ENCODE data around the gene KCNAB1. TPM values are rescaled to one million over a fixed set of nuclear protein-coding genes. Genes with fewer than 3 reads are reported as not detected.

The KCNAB1 gene
- total and polyA plus RNA-seq, 10 of the 15 experiments (the other 5 are each of a cell fraction or from before 2014, with no cell fraction given), result 0.11 to 0.69 (median 0.43) TPM; not detected in 6

DNA sequence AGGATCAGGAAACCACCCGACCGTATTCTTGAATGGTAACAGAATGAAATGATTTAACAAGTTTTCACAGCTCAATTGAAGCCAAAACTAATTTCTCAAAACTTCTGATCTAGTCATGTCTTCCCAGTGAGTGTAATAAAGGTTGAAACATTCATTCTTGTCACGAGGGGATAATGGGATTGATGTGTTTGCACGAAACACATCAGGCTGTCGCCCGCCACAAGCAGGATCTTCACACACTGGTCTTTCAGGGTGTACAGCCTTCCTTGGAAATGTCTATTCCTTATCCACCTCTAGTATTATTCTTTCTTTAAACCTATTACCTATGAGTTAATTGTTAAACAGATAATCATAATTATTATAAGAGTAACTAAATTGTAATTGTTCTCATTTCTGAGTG lies 94.3 kb downstream of the KCNAB1 start:
- POLR2A ChIA-PET, result no interaction called here
- intact Hi-C loops (cut with micrococcal nuclease; ENCODE audit: unreplicated experiment), result no loop called here
- Histone ChIP-seq H4K20me1 (ENCODE audit: control insufficient read depth, insufficient read depth) (no peaks in the 10 kb centered on the region), H3K36me3 (ENCODE audit: control insufficient read depth in 2 of 2, insufficient read depth in 2 of 2, low read length in 1 of 2) (no peaks in the 10 kb centered on the region), H3K79me2 (ENCODE audit: control insufficient read depth, insufficient read depth, low read length) (no peaks in the 10 kb centered on the region), H3K4me1 (ENCODE audit: control insufficient read depth, insufficient read depth, low read length) (no peaks in the 10 kb centered on the region), H3K4me2 (ENCODE audit: control insufficient read depth, insufficient read depth) (no peak overlapping the region), H3K9ac (ENCODE audit: control insufficient read depth, insufficient read depth, low read length) (no peak overlapping the region), H3K27ac (ENCODE audit: control insufficient read depth, insufficient read depth) (no peak overlapping the region), H3K27me3 (replicated peaks in 1 of 2; ENCODE audit: control insufficient read depth in 2 of 2, insufficient read depth in 2 of 2, low read length in 1 of 2) (peaks cover 0 to 2% of the 10 kb centered on the region in 2 experiments; a peak in 1 of 4 replicates), H3K9me3 (replicated peaks; ENCODE audit: control insufficient read depth, insufficient read depth, low read length) (no peaks in the 10 kb centered on the region), H2AFZ (ENCODE audit: control insufficient read depth, low read depth, low read length) (no peak overlapping the region), H3K4me3 (no peak overlapping the region)
- SMC1A ChIA-PET (ENCODE audit: uncharacterized antibody, unreplicated experiment), result interaction anchor here (2.0 kb wide), 1 partner anchor 11 kb away, joined by 4 read pairs; no protein-coding TSS in a partner anchor
- WGBS (ENCODE audit: insufficient coverage, insufficient replicate concordance, low lambda C conversion rate, missing lambda C conversion rate), result 33% methylated on average over 6 of the region's 6 CpGs
- in situ Hi-C loops (cut with MboI), result no loop called here
- BruUV-seq (replicated peaks), result no TSS peak
- no peak for TF ChIP-seq SMARCA5 (IDR thresholded peaks at IDR 0.05)
- no peak for TF ChIP-seq RB1 (IDR thresholded peaks at IDR 0.05; ENCODE audit: borderline replicate concordance)
- TF ChIP-seq CHD2 (IDR thresholded peaks at IDR 0.05; ENCODE audit: borderline replicate concordance, low read depth, low read length), result no peak
- ATAC-seq (no peak), FAIRE-seq (no peak), DNase-seq (ENCODE audit: low read depth, low spot score) (no peak)
- RAD21 ChIA-PET (ENCODE audit: unreplicated experiment), result no interaction called here
- CTCF ChIA-PET, result no interaction called here

DNA sequence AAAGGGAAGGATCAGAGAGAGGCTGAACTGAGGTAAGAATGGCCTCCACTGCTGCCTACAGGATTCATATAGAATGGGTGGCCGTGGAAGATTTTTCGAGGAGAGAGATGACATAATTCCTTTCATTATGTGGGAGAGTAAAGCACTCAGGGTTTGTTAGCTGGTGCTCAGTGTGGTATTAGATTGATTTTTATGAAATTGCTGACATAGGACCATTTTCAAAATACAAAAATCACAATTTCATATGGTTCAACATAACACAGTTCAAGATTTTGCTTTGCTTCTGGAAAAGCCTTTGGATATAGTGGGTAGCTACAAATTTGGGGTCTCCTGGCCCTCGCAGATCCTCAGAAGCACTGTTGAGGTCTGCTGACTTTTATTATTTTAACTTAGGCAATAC lies 95.4 kb downstream of the KCNAB1 start:
- H3K4me3 ChIP-seq, result no peak overlapping the region
- RAD21 ChIA-PET (ENCODE audit: unreplicated experiment), result no interaction called here
- no peak overlapping the region for H3K27ac ChIP-seq (ENCODE audit: control insufficient read depth, insufficient read depth)
- H2AFZ ChIP-seq (ENCODE audit: control insufficient read depth, low read depth, low read length), result no peak overlapping the region
- FAIRE-seq, result no peak
- DNase-seq (ENCODE audit: low read depth, low spot score), result no peak
- intact Hi-C loops (cut with micrococcal nuclease; ENCODE audit: unreplicated experiment), result no loop called here
- H3K9ac ChIP-seq (ENCODE audit: control insufficient read depth, insufficient read depth, low read length), result no peak overlapping the region
- H3K36me3 ChIP-seq (ENCODE audit: control insufficient read depth in 2 of 2, insufficient read depth in 2 of 2, low read length in 1 of 2), result no peaks in the 10 kb centered on the region
- POLR2A ChIA-PET, result no interaction called here
- ATAC-seq, result no peak
- in situ Hi-C loops (cut with MboI), result no loop called here
- peaks cover 0 to 2% of the 10 kb centered on the region in 2 experiments; a peak in 1 of 4 replicates for H3K27me3 ChIP-seq (replicated peaks in 1 of 2; ENCODE audit: control insufficient read depth in 2 of 2, insufficient read depth in 2 of 2, low read length in 1 of 2)
- TF ChIP-seq RB1 (IDR thresholded peaks at IDR 0.05; ENCODE audit: borderline replicate concordance) (no peak), HDAC6 (IDR thresholded peaks at IDR 0.05; ENCODE audit: unreplicated experiment) (no peak), FOXM1 (IDR thresholded peaks at IDR 0.05; ENCODE audit: low read depth, low read length) (no peak)
- SMC1A ChIA-PET (ENCODE audit: uncharacterized antibody, unreplicated experiment), result interaction anchor here (1.5 kb wide), 1 partner anchor 63 kb away, joined by 3 read pairs; no protein-coding TSS in a partner anchor
- no peaks in the 10 kb centered on the region for H3K4me1 ChIP-seq (ENCODE audit: control insufficient read depth, insufficient read depth, low read length)
- no peaks in the 10 kb centered on the region for H3K79me2 ChIP-seq (ENCODE audit: control insufficient read depth, insufficient read depth, low read length)
- CTCF ChIA-PET, result no interaction called here
- no peak overlapping the region for H3K4me2 ChIP-seq (ENCODE audit: control insufficient read depth, insufficient read depth)
- H4K20me1 ChIP-seq (ENCODE audit: control insufficient read depth, insufficient read depth), result no peaks in the 10 kb centered on the region
- 0% methylated on average over 3 of the region's 3 CpGs for WGBS (ENCODE audit: insufficient coverage, insufficient replicate concordance, low lambda C conversion rate, missing lambda C conversion rate)
- H3K9me3 ChIP-seq (replicated peaks; ENCODE audit: control insufficient read depth, insufficient read depth, low read length), result no peaks in the 10 kb centered on the region
- BruUV-seq (replicated peaks), result no TSS peak
